HepG2 (cell line): Measurements from ENCODE around the gene MACROD2. TPM values are rescaled to one million over a fixed set of nuclear protein-coding genes. Genes with fewer than 3 reads are reported as not detected.

Source experiments
- ATAC-seq: fragments of 200-7000 bp; cut with Tn5 transposase; 3 replicates; pipeline ENCODE4 v1.9.1; 2020; ENCODE audit warnings: mild to moderate bottlenecking, moderate library complexity
- BruUV-seq: library from RNA; stranded (reverse); fragments of 400-500 nt; replicated peaks from 2 replicates; lab custom pipeline; 2021; lab: Mats Ljungman, UMichigan
- CTCF ChIA-PET: fragments of 300-600 bp; formaldehyde crosslinking; extraction: SDS; loops from one replicate; lab custom pipeline; 2021; ENCODE audit warnings: low total read pairs, inconsistent platforms, low intra/inter-chr PET ratio; lab: Yijun Ruan, JAX
- POLR2A ChIA-PET: fragments of 350-600 bp; sonication (Branson Sonifier 250); formaldehyde crosslinking; loops from one replicate; lab custom pipeline; 2020; ENCODE audit warnings: antibody characterized with exemption, inconsistent platforms; lab: Yijun Ruan, JAX
- DNase-seq: peaks from one replicate; pipeline ENCODE4 v3.0.0-alpha.2; 2015; ENCODE audit warnings: low spot score
- FAIRE-seq: peaks from 3 replicates; lab custom pipeline; 2011; peaks lifted over from hg19 to GRCh38; lab: Jason Lieb, UNC
- H2AFZ ChIP-seq: one replicate; pipeline ENCODE4 v1.6.1; 2011; ENCODE audit warnings: low read length, inconsistent platforms
- H3K27ac ChIP-seq: fragments of 300-600 bp; 3 replicates; pipeline ENCODE4 v1.8.0; 2011; ENCODE audit warnings: mixed run types, mild to moderate bottlenecking, mixed read lengths, low read length, inconsistent platforms; ENCODE audit not compliant: insufficient read depth; ENCODE audit errors: extremely low read length
- H3K27me3 ChIP-seq, 2 experiments: fragments of 200-600 bp in 1 of 2; 2 replicates in 1 of 2; 3 replicates in 1 of 2; pipeline versions ENCODE4 v1.6.0 to v1.8.0; 2011; ENCODE audit warnings: low read length in 2 of 2, mild to moderate bottlenecking in 2 of 2, moderate library complexity in 2 of 2, inconsistent platforms in 1 of 2; ENCODE audit not compliant: insufficient read depth in 2 of 2, control insufficient read depth in 1 of 2
- H3K36me3 ChIP-seq, 2 experiments: fragments of 200-600 bp in 1 of 2; replicated peaks in 1 of 2; 2 replicates in 1 of 2; 3 replicates in 1 of 2; pipeline versions ENCODE4 v1.5.1 to v1.8.0; 2011; ENCODE audit warnings: low read length in 2 of 2, inconsistent platforms in 1 of 2; ENCODE audit not compliant: insufficient read depth in 2 of 2, control insufficient read depth in 1 of 2
- H3K4me1 ChIP-seq: 2 replicates; pipeline ENCODE4 v1.5.1; 2012; ENCODE audit warnings: low read length, inconsistent platforms; ENCODE audit not compliant: insufficient read depth
- H3K4me2 ChIP-seq: 2 replicates; pipeline ENCODE4 v1.6.0; 2011; ENCODE audit warnings: low read depth, low read length, inconsistent platforms
- H3K4me3 ChIP-seq, 3 experiments: fragments of 200-600 bp in 1 of 3; sonication (generic), shearing (Covaris generic) in 1 of 3; replicated peaks in 1 of 3; 2 replicates each; pipeline ENCODE4 v1.5.1; 2011 to 2016; ENCODE audit warnings: low read length in 3 of 3, inconsistent platforms in 2 of 3, low read depth in 2 of 3, mild to moderate bottlenecking in 2 of 3, control low read depth in 1 of 3, mixed read lengths in 1 of 3; ENCODE audit not compliant: insufficient read depth in 1 of 3
- H3K79me2 ChIP-seq: one replicate; pipeline ENCODE4 v1.6.1; 2011; ENCODE audit warnings: low read length, inconsistent platforms; ENCODE audit not compliant: insufficient read depth
- H3K9ac ChIP-seq: 2 replicates; pipeline ENCODE4 v1.6.0; 2011; ENCODE audit warnings: mild to moderate bottlenecking, low read depth, low read length, inconsistent platforms; ENCODE audit not compliant: insufficient read depth
- H3K9me3 ChIP-seq: 2 replicates; pipeline ENCODE4 v1.5.1; 2012; ENCODE audit warnings: mild to moderate bottlenecking, low read length
- H4K20me1 ChIP-seq: 2 replicates; pipeline ENCODE4 v1.6.0; 2011; ENCODE audit warnings: inconsistent platforms, mild to moderate bottlenecking, low read length, moderate library complexity; ENCODE audit not compliant: insufficient read depth
- BRCA1 ChIP-seq: sonication (generic); formaldehyde crosslinking; IDR thresholded peaks from 2 replicates; pipeline ENCODE4 v1.4.0; 2020; ENCODE audit warnings: missing genetic modification reagents
- HNRNPUL1 ChIP-seq: fragments of 200-400 bp; formaldehyde crosslinking; IDR thresholded peaks from 2 replicates; pipeline ENCODE4 v1.6.1; 2017; ENCODE audit warnings: low read depth, mild to moderate bottlenecking, low read length, moderate library complexity
- NFE2 ChIP-seq: sonication (generic); formaldehyde crosslinking; IDR thresholded peaks from 2 replicates; pipeline ENCODE4 v1.4.0; 2020; ENCODE audit warnings: missing genetic modification reagents
- ZNF558 ChIP-seq: sonication (generic); formaldehyde crosslinking; IDR thresholded peaks from 2 replicates; pipeline ENCODE4 v1.9.0; 2022; ENCODE audit warnings: mild to moderate bottlenecking, missing genetic modification reagents, borderline replicate concordance
- ZNF562 ChIP-seq: sonication (generic); formaldehyde crosslinking; IDR thresholded peaks from 2 replicates; pipeline ENCODE4 v1.8.0; 2022; ENCODE audit warnings: missing genetic modification reagents, borderline replicate concordance
- ZSCAN25 ChIP-seq: sonication (generic); formaldehyde crosslinking; IDR thresholded peaks from 2 replicates; pipeline ENCODE4 v1.8.0; 2022; ENCODE audit warnings: mild to moderate bottlenecking, missing genetic modification reagents
- WGBS: methylation state at CpG from one replicate; pipeline ENCODE4 v1.1.6; 2017; ENCODE audit warnings: low lambda C conversion rate; 5-methylcytosine and 5-hydroxymethylcytosine counted together
- in situ Hi-C: cut with HindIII; loops from 2 replicates; pipeline ENCODE4 v1.10.0; 2017; ENCODE audit warnings: low pct_unique_long_range_greater_than_20kb; ENCODE audit not compliant: extremely low pct_ligation_motif_present
- intact Hi-C: fragments of 100-400 bp; cut with micrococcal nuclease; formaldehyde crosslinking; loops from one replicate; pipeline ENCODE4 v1.10.0; 2022; ENCODE audit not compliant: unreplicated experiment
- polyA plus RNA-seq, 8 experiments: library from polyadenylated mRNA; depleted of rRNA in 3 of 8; stranded (reverse) in 7 of 8; unstranded in 1 of 8; fragments of >200 nt; fragmentation: Illumina TruSeq in 4 of 8; extraction: Trizol in 4 of 8; gene quantifications; 2 replicates each; pipeline versions ENCODE4 v1.2.1 to v1.2.3, GENCODE V29; 2011 to 2016; ENCODE audit warnings: low read depth in 4 of 8, missing spikeins in 1 of 8, mixed read lengths in 1 of 8; ENCODE audit not compliant: insufficient read depth in 1 of 8
- total RNA-seq, 5 experiments: library from RNA; depleted of rRNA; stranded (reverse); fragments of >200 nt; fragmentation: Illumina TruSeq; extraction: Trizol; gene quantifications; 2 replicates each; pipeline ENCODE4 v1.2.3, GENCODE V29; 2016; ENCODE audit warnings: low read depth in 1 of 5
- TF ChIP-seq, protein P1 (sequence below): sonication (generic); formaldehyde crosslinking; IDR thresholded peaks from 2 replicates; pipeline ENCODE4 v1.4.0; 2020; ENCODE audit warnings: missing genetic modification reagents

MACROD2 gene
- total and polyA plus RNA-seq, 2 of the 13 experiments (the other 11 are each of a cell fraction or from before 2014, with no cell fraction given), result 0.13 to 0.51 TPM

DNA sequence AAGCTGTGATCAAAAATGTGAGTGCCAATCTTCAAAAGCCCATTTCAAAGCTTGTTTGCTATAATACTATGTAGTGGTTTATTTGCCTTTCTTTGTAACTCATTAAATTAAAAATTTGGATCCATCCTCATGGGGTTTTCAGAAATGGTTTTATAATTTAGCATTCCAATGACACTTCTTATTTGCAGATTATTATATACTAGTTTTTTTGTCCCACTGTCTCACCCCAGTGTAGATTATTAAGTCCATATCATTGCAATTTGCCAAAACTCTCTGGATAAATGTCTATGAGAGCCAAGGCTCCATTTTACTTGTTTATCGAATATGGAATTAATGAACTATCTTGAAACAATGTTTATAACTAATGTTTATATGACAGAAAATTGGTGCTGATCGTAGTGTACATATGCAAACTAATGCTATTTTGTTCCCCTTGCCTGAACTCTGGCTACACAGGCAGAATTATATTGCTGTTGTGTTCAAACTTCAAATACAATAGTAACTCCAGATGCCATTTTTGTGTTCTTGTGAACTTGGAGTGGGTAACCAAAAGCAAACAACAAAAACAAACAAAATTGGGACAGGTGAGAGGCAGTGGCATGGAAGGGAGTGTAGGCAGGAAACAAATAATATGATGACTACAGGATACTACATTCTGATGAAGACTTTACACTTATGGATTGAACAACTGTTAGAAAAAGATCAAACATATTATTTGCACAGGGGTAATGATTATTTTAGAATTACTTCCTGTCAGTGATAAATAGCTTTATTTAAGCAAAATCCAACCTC, 649.2 kb downstream of the MACROD2 start:
- Histone ChIP-seq H3K79me2 (no peaks in the 10 kb centered on the region), H2AFZ (no peak overlapping the region), H3K4me2 (no peak overlapping the region), H4K20me1 (no peaks in the 10 kb centered on the region), H3K4me3 (no peak overlapping the region), H3K27me3 (no peaks in the 10 kb centered on the region), H3K27ac (no peak overlapping the region), H3K9me3 (peaks cover 24% of the 10 kb centered on the region), H3K36me3 (no peaks in the 10 kb centered on the region), H3K4me1 (no peaks in the 10 kb centered on the region), H3K9ac (no peak overlapping the region)
- in situ Hi-C loops, result no loop called here
- 15% methylated on average over 2 of the region's 2 CpGs for WGBS
- ChIA-PET CTCF (no interaction called here), POLR2A (no interaction called here)
- ATAC-seq, result no peak
- TF ChIP-seq HNRNPUL1, result no peak
- TF ChIP-seq ZSCAN25 (CRISPR knock-in tag), result no peak
- TF ChIP-seq, protein P1, sequence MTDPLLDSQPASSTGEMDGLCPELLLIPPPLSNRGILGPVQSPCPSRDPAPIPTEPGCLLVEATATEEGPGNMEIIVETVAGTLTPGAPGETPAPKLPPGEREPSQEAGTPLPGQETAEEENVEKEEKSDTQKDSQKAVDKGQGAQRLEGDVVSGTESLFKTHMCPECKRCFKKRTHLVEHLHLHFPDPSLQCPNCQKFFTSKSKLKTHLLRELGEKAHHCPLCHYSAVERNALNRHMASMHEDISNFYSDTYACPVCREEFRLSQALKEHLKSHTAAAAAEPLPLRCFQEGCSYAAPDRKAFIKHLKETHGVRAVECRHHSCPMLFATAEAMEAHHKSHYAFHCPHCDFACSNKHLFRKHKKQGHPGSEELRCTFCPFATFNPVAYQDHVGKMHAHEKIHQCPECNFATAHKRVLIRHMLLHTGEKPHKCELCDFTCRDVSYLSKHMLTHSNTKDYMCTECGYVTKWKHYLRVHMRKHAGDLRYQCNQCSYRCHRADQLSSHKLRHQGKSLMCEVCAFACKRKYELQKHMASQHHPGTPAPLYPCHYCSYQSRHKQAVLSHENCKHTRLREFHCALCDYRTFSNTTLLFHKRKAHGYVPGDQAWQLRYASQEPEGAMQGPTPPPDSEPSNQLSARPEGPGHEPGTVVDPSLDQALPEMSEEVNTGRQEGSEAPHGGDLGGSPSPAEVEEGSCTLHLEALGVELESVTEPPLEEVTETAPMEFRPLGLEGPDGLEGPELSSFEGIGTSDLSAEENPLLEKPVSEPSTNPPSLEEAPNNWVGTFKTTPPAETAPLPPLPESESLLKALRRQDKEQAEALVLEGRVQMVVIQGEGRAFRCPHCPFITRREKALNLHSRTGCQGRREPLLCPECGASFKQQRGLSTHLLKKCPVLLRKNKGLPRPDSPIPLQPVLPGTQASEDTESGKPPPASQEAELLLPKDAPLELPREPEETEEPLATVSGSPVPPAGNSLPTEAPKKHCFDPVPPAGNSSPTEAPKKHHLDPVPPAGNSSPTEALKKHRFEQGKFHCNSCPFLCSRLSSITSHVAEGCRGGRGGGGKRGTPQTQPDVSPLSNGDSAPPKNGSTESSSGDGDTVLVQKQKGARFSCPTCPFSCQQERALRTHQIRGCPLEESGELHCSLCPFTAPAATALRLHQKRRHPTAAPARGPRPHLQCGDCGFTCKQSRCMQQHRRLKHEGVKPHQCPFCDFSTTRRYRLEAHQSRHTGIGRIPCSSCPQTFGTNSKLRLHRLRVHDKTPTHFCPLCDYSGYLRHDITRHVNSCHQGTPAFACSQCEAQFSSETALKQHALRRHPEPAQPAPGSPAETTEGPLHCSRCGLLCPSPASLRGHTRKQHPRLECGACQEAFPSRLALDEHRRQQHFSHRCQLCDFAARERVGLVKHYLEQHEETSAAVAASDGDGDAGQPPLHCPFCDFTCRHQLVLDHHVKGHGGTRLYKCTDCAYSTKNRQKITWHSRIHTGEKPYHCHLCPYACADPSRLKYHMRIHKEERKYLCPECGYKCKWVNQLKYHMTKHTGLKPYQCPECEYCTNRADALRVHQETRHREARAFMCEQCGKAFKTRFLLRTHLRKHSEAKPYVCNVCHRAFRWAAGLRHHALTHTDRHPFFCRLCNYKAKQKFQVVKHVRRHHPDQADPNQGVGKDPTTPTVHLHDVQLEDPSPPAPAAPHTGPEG (CRISPR knock-in tag), result no peak
- TF ChIP-seq NFE2, result no peak
- no peak for TF ChIP-seq BRCA1 (CRISPR knock-in tag)
- TF ChIP-seq ZNF558 (CRISPR knock-in tag), result no peak
- TF ChIP-seq ZNF562 (CRISPR knock-in tag), result no peak
- intact Hi-C loops, result no loop called here
- FAIRE-seq, result no peak
- BruUV-seq, result no TSS peak
- DNase-seq, result no peak
